Kidney (tissue), 14 donors: ENCODE measurements around the gene GCLM. TPM values are rescaled to one million over a fixed set of nuclear protein-coding genes. Genes with fewer than 3 reads are reported as not detected.

Source experiments
- DNase-seq, 5 donors: peaks; one replicate each; pipeline ENCODE4 v3.0.0-alpha.2; 2013 to 2020
- FAIRE-seq: peaks from 2 replicates; lab custom pipeline; 2012; peaks lifted over from hg19 to GRCh38; lab: Jason Lieb, UNC
- H3K27ac ChIP-seq, 2 donors: one replicate each; pipeline ENCODE4 v1.7.0; 2013; ENCODE audit warnings: low read depth in 2 of 2, low read length in 2 of 2, inconsistent platforms in 1 of 2
- H3K27me3 ChIP-seq: one replicate; pipeline ENCODE4 v1.7.1; 2013; ENCODE audit warnings: low read length, inconsistent platforms; ENCODE audit not compliant: control insufficient read depth, insufficient read depth
- H3K36me3 ChIP-seq, 3 donors: one replicate each; pipeline versions ENCODE4 v1.7.0 to v1.7.1; 2013; ENCODE audit warnings: low read length in 3 of 3, control low read depth in 1 of 3, inconsistent platforms in 1 of 3; ENCODE audit not compliant: insufficient read depth in 3 of 3, control insufficient read depth in 2 of 3
- H3K4me1 ChIP-seq, 3 donors: one replicate each; pipeline versions ENCODE4 v1.7.0 to v1.7.1; 2013; ENCODE audit warnings: low read length in 3 of 3, inconsistent platforms in 1 of 3, low read depth in 1 of 3; ENCODE audit not compliant: control insufficient read depth in 2 of 3, insufficient read depth in 2 of 3
- H3K4me3 ChIP-seq, 3 donors: one replicate each; pipeline versions ENCODE4 v1.7.0 to v1.8.1; 2013; ENCODE audit warnings: low read length in 3 of 3, control low read depth in 1 of 3, inconsistent platforms in 1 of 3
- H3K9ac ChIP-seq, 3 donors: one replicate each; pipeline versions ENCODE4 v1.7.0 to v1.7.1; 2013; ENCODE audit warnings: low read length in 3 of 3, control low read depth in 1 of 3, inconsistent platforms in 1 of 3
- H3K9me3 ChIP-seq, 3 donors: one replicate each; pipeline versions ENCODE4 v1.7.0 to v1.7.1; 2013; ENCODE audit warnings: low read length in 3 of 3, control low read depth in 1 of 3, inconsistent platforms in 1 of 3; ENCODE audit not compliant: control insufficient read depth in 2 of 3, insufficient read depth in 1 of 3
- CTCF ChIP-seq: IDR thresholded peaks from 3 replicates; pipeline ENCODE4 v1.5.1; 2012; ENCODE audit warnings: mild to moderate bottlenecking, moderate library complexity, borderline replicate concordance; ENCODE audit not compliant: insufficient read depth; ENCODE audit errors: extremely low read depth
- intact Hi-C: fragments of 100-400 bp; cut with DNase I; formaldehyde crosslinking; loops from one replicate; pipeline ENCODE4 v1.11.1; 2022
- polyA plus RNA-seq: library from polyadenylated mRNA; stranded (reverse); fragments of 350-450 nt; fragmentation: Illumina TruSeq; extraction: RNeasy Lipid Tissue Mini Kit (QIAGEN cat#74804); gene quantifications from one replicate; pipeline ENCODE4 v1.2.3, GENCODE V29; 2014; ENCODE audit warnings: low read depth, low replicate concordance; ENCODE audit not compliant: insufficient read depth
- total RNA-seq: library from RNA; stranded (reverse); fragmentation: NEBNext Ultra II Directional; extraction: Animal tissue kit (Norgen Biotek cat#: 25700); gene quantifications from one replicate; pipeline ENCODE4 v1.2.1, GENCODE V29; 2021
- donor health status: control.
- donor health status: control.
- donor health status: control.
- donor health status: control.
- donor health status: control.
- donor health status: DM: yes; HTN: yes; CAD: no.
- donor health status: Normal renal cell carcinoma (clear cell type).

GCLM gene
- total and polyA plus RNA-seq, 2 donors from 2014 or later, result 14.7 TPM

- Histone ChIP-seq H3K36me3 (peaks cover 0 to 5% (median 2%) of the 10 kb centered on the region in 3 donors), H3K27me3 (no peaks in the 10 kb centered on the region), H3K9ac (no peak overlapping the region), H3K4me3 (no peak overlapping the region), H3K9me3 (no peaks in the 10 kb centered on the region), H3K27ac (no peak overlapping the region), H3K4me1 (peaks cover 0 to 2% (median 0%) of the 10 kb centered on the region in 3 donors)
- FAIRE-seq, result no peak
- intact Hi-C loops, result no loop called here
- no peak for DNase-seq
- no peak for TF ChIP-seq CTCF
Measured at GRCh38 chr1:93900723-93901504, 8.3 kb downstream of the GCLM start.

GRCh38 chr1:93899543-93900207, 9.6 kb downstream of the GCLM start:
- intact Hi-C loops, result no loop called here
- H3K9me3 ChIP-seq, result no peaks in the 10 kb centered on the region
- H3K4me3 ChIP-seq, result no peak overlapping the region
- no peak overlapping the region for H3K27ac ChIP-seq
- no peak overlapping the region for H3K9ac ChIP-seq
- H3K4me1 ChIP-seq, result peaks cover 0 to 2% (median 0%) of the 10 kb centered on the region in 3 donors
- no peak for TF ChIP-seq CTCF
- FAIRE-seq (no peak), DNase-seq (no peak)
- H3K27me3 ChIP-seq, result no peaks in the 10 kb centered on the region
- peaks cover 0 to 5% (median 2%) of the 10 kb centered on the region in 3 donors for H3K36me3 ChIP-seq

- no peaks in the 10 kb centered on the region for H3K4me1 ChIP-seq
- H3K4me3 ChIP-seq, result no peak overlapping the region
- no peak overlapping the region for H3K9ac ChIP-seq
- H3K36me3 ChIP-seq, result peaks cover 0 to 6% (median 0%) of the 10 kb centered on the region in 3 donors
- no peaks in the 10 kb centered on the region for H3K9me3 ChIP-seq
- intact Hi-C loops, result no loop called here
- no peak for TF ChIP-seq CTCF
- FAIRE-seq (no peak), DNase-seq (no peak)
- no peaks in the 10 kb centered on the region for H3K27me3 ChIP-seq
- no peak overlapping the region for H3K27ac ChIP-seq
Measured at GRCh38 chr1:93888900-93889299, 20.3 kb downstream of the GCLM start.
